HG03378 (cell line): ENCODE data around the gene ESR2.
A peak's percentile ranks its signal among the peaks of the same experiment; 100 is the strongest.

Experiments
- ATAC-seq: cut with Tn5 transposase; IDR thresholded peaks from one replicate; pipeline ENCODE4 v1.9.1; 2021; ENCODE audit warnings: mild to moderate bottlenecking, moderate library complexity; ENCODE audit not compliant: unreplicated experiment

ESR2 gene

DNA sequence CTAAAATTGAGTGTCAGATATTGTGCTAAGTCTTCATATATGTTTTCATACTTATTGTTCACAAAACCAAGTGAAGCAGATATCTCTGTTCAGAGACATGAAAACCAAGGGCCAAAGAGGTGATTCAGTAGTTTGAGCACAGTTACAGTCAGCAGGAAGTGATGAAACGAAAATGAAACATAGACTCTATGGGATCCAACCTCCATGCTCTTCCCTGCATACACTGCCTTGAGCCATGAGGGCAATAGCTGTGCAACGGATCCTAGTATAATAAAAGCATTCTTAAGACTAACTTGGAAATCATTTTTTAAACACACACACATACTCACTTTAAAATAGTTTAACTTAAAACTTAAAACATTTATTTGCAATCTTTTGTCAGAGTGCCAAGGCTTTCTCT lies 27.9 kb downstream of the ESR2 start:
- no peak for ATAC-seq

- ATAC-seq, result no peak
Measured at GRCh38 chr14:64265222-64265621, 28.9 kb downstream of the ESR2 start.

DNA sequence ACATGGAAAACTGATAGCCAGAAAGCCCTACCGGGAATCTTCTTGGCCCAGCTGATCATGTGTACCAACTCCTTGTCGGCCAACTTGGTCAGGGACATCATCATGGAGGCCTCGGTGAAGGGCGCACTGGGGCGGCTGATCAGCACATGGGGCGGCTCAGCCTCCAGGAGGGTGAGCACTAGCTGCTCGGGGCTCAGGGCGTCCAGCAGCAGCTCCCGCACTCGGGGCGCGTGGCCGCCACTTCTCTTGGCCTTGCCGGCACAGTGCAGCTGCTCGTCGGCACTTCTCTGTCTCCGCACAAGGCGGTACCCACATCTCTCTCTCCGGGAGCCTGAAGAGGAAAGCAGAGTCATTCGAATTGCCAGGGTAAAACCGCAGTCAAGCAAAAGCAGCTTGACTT lies 33.8 kb downstream of the ESR2 start:
- no peak for ATAC-seq

DNA sequence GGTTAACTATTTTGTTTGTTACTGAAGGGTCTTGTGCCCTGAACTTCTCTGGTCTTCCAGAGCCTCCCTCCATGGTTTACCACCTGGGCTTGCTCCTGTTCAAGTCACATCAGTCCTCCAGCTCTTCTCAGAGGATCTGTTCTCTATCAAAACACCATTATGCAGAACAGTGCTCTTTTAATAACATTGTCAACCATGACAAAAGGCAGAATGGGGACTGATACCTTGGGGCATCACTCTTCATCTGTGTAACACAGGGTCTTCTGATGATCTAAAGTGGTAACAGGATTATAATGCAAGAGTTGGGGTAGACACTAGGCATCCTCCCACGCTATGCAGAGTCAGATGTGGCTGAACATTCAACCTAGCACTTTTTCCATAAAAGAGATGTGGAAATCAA lies 38.4 kb downstream of the ESR2 start:
- ATAC-seq, result no peak

DNA sequence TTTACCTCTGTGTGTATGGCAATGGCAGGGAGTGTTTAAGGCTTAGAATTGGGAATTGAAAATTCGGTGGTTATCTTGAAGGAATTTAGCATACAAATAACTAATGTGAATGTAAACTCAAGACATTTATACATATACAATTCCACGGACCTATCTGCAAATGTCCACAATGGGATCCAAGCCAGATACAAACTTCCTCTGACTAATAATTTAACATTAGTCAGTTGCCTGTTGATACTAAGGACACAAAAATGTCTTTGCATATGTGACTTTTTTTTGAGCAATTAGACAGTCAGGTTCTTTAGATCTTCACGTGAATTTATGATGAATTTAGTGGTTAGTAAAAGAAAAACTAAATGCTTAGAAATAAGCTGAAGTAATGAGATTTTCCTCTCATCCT lies 40.5 kb downstream of the ESR2 start:
- ATAC-seq, result no peak

DNA sequence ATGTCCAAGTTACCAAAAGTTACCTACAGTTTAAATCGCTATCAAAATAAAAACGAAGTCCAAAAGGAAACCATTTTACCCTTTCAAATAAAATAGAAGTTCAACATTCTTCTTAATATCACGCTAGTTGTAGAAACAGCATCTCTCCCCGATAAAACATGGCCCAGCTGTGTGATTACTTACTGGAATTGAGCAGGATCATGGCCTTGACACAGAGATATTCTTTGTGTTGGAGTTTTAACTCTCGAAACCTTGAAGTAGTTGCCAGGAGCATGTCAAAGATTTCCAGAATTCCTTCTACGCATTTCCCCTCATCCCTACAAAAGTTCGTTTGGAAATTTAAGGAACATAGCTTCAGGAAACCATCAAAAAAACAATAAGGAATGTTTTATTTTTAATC lies 44.8 kb downstream of the ESR2 start:
- ATAC-seq, result no peak

GRCh38 chr14:64248689-64249088 lies 45.5 kb downstream of the ESR2 start:
- no peak for ATAC-seq

- ATAC-seq, result no peak
Measured at GRCh38 chr14:64247195-64247594, 47.0 kb downstream of the ESR2 start.

GRCh38 chr14:64246688-64247087 lies 47.5 kb downstream of the ESR2 start:
- ATAC-seq, result no peak

GRCh38 chr14:64245491-64245890 lies 48.7 kb downstream of the ESR2 start:
- no peak for ATAC-seq

DNA sequence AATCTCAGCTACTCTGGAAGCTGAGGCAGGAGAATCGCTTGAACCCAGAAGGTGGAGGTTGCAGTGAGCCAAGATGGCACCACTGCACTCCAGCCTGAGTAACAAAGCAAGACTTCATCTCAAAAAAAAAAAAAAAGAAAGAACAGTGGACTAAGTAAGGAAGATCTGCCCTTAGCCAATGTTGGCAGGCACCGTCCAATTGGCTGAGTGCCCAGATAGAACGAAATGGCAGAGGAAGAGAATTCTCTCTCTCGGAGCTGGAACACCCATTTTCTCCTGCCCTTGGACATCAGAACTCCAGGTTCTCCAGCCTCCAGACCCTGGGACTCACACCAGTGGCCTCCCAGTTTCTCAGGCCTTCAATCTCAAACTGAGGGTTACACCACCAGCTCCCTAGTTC lies 49.9 kb downstream of the ESR2 start:
- ATAC-seq, result no peak

DNA sequence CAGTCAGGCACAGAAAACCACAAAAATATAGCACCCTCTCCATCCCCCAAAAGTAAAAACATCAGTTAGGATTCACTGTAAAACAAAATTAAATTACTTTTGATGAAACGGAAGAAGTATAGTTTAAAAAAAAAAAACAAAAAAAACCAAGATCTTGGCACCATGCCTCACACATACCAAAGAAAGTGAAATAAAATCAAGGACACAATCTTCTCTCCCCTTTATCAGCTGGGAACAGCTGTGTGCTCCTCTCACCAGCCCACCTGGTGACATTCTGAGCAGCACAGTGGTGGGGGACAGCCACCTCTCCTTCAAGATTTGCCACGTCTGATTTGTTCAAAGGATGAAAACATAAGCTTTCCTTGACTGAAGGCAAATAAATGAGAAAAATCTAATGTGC lies 55.5 kb downstream of the ESR2 start:
- ATAC-seq, result no peak

DNA sequence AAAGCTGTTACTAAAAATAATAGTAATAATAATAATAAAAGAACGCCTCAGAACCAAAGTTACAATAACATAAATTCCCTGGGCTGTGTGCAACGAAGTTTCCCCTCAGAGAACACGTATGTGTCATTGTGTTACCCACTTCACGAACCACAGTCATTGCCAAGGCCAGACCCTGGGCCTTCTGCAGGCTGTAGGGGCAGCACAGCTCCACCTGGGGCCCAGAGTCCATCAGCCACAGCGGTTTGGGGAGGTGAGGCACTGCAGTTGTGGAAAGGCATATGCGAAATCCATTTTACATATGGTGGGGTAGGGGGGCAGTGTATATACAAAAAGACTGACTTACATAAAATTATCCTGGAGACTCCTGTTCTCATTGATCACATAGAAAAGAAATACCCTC lies 56.1 kb downstream of the ESR2 start:
- no peak for ATAC-seq

GRCh38 chr14:64235652-64236640 lies 58.2 kb downstream of the ESR2 start:
- ATAC-seq, result peak; percentile 76

DNA sequence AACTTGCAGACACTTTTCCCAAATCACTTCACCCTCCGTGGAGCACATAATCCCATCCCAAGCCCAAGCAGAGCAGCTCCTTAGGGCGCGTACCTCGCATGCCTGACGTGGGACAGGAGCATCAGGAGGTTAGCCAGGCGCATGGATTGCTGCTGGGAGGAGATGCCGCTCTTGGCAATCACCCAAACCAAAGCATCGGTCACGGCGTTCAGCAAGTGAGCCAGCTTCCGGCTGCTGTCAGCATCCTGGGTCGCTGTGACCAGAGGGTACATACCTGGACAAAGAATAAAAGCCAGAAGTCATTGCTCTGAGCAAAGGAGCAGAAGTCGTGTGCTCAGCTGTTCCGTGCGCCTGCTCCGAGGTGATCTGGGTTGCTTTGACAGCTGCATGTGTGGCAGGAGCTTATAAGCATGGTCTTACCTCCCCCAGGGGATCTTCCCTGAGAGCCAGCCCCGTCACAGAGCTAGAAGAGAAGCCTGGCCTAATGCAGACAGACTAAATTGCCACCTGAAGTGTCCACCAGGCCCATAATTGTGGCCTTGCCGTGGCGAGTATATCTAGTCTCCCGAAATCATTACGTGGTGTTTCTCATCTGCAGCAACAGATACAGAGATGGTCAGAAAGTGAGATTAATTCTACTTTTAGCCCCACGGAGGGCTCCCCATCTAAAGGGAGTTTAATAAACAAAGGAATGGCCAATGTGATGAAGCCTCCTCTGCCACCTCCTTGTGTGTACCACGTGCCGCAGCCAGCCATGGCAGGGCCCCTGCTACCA lies 59.1 kb downstream of the ESR2 start:
- ATAC-seq, result no peak

DNA sequence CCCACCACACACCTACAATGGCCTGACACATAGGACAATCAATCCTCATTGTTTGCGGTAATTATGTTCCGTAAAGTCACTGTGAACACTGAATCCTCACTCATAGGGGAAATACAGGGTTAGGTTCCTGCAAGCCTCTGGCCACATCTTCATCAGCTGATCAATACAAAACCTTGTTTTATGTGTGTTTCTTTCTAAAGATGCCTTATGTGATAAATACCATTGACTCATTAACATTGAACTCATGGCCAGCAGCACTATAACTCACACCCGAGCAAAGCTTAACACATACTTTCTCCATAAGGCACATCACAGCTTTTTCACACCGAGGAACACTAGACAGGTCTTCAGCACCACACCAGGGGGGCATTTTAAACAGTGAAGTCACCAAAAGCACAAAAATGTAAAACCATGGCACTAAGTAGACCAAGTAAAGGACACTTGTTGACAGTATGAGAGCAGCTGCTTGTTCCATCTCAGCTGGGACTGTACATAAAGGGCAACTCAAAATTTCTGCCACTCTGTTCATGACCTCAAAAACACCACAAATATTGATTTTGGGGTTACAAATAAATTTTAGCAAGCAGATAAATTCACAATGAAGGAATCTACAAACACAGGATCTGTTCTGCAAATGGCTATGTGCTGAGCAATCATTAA lies 60.5 kb downstream of the ESR2 start:
- no peak for ATAC-seq

- ATAC-seq, result no peak
Measured at GRCh38 chr14:64232944-64233343, 61.2 kb downstream of the ESR2 start.

GRCh38 chr14:64232095-64232838 lies 61.9 kb downstream of the ESR2 start:
- ATAC-seq, result peak; percentile 50

DNA sequence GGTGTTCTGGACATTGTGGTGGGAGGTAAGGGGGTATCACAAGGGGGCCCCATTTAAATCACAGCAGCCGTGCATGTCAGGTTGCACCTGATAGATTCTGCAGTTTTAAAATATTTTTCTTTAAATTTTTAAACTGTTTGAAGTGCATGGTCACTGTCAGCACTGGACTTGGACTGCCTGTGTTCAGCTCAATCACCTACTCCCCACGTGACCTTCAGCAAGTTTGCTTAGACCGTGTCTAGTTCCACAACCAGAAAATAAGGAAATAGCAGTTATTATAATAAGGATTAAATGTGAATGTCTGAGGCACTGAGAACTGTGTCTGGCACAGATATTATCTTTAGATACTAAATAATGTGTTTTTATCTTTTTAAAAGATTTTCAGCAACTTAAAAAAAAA lies 64.7 kb downstream of the ESR2 start:
- no peak for ATAC-seq

- ATAC-seq, result no peak
Measured at GRCh38 chr14:64227856-64228255, 66.3 kb downstream of the ESR2 start.
